Endothelial cell (in vitro differentiated cells): ENCODE results near the gene PLPP1. TPM values are rescaled to one million over a fixed set of nuclear protein-coding genes. Genes with fewer than 3 reads are reported as not detected.

Experiments used
- DNase-seq: peaks from one replicate; pipeline ENCODE4 v3.0.0; 2021; ENCODE audit warnings: low spot score
- H3K27ac Mint-ChIP-seq: one replicate; pipeline ENCODE4 v1.8.0; 2021; ENCODE audit warnings: mixed read lengths, inconsistent platforms; ENCODE audit not compliant: unreplicated experiment
- H3K27me3 Mint-ChIP-seq: one replicate; pipeline ENCODE4 v1.8.0; 2021; ENCODE audit warnings: mild to moderate bottlenecking, moderate library complexity, mixed read lengths, inconsistent platforms; ENCODE audit not compliant: unreplicated experiment
- H3K36me3 Mint-ChIP-seq: one replicate; pipeline ENCODE4 v1.8.0; 2021; ENCODE audit warnings: mild to moderate bottlenecking, low read depth, mixed read lengths, inconsistent platforms; ENCODE audit not compliant: unreplicated experiment
- H3K4me1 Mint-ChIP-seq: one replicate; pipeline ENCODE4 v1.8.0; 2021; ENCODE audit warnings: mild to moderate bottlenecking, mixed read lengths, inconsistent platforms; ENCODE audit not compliant: unreplicated experiment
- H3K4me3 Mint-ChIP-seq: one replicate; pipeline ENCODE4 v1.8.0; 2021; ENCODE audit warnings: mild to moderate bottlenecking, mixed read lengths, inconsistent platforms; ENCODE audit not compliant: unreplicated experiment
- H3K9me3 Mint-ChIP-seq: one replicate; pipeline ENCODE4 v1.8.0; 2021; ENCODE audit warnings: mixed read lengths, inconsistent platforms; ENCODE audit not compliant: unreplicated experiment
- total RNA-seq: library from RNA; stranded (reverse); fragmentation: NEBNext Ultra II Directional; extraction: Animal tissue kit (Norgen Biotek cat#: 25700); gene quantifications from one replicate; pipeline ENCODE4 v1.2.1, GENCODE V29; 2021; ENCODE audit not compliant: unreplicated experiment
- TF ChIP-seq, protein P1 (sequence below): fragments of 200-600 bp; sonication (generic); IDR thresholded peaks from one replicate; pipeline ENCODE4 v1.5.0; 2021; ENCODE audit warnings: antibody characterized with exemption; ENCODE audit not compliant: unreplicated experiment

The PLPP1 gene
- total RNA-seq, 1 donor from 2014 or later: 11.3 TPM

DNA sequence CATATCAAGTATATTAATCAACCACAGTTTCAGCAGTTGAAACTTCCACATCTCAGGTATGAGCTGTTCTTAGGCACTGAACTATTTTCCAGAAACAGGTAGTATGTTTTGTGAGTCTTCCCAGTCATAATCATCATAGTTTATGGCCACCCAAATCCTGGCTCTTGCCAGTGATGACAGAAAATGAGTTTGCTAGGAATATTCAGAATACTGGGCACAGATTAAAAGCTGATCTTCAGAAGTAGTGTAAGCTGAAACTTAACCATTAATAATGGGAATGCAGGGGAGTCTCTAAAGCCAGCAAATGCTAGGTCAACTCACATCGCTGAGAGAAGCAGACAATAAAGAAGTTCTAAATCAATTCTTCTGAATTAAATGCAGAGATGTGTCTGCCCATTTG lies 64.5 kb downstream of the PLPP1 start:
- no peaks in the 10 kb centered on the region for H3K9me3 Mint-ChIP-seq
- peaks cover 2% of the 10 kb centered on the region for H3K4me1 Mint-ChIP-seq
- no peak for DNase-seq
- no peak overlapping the region for H3K27ac Mint-ChIP-seq
- no peak overlapping the region for H3K4me3 Mint-ChIP-seq
- H3K36me3 Mint-ChIP-seq: no peaks in the 10 kb centered on the region
- no peaks in the 10 kb centered on the region for H3K27me3 Mint-ChIP-seq
- TF ChIP-seq, protein P1, sequence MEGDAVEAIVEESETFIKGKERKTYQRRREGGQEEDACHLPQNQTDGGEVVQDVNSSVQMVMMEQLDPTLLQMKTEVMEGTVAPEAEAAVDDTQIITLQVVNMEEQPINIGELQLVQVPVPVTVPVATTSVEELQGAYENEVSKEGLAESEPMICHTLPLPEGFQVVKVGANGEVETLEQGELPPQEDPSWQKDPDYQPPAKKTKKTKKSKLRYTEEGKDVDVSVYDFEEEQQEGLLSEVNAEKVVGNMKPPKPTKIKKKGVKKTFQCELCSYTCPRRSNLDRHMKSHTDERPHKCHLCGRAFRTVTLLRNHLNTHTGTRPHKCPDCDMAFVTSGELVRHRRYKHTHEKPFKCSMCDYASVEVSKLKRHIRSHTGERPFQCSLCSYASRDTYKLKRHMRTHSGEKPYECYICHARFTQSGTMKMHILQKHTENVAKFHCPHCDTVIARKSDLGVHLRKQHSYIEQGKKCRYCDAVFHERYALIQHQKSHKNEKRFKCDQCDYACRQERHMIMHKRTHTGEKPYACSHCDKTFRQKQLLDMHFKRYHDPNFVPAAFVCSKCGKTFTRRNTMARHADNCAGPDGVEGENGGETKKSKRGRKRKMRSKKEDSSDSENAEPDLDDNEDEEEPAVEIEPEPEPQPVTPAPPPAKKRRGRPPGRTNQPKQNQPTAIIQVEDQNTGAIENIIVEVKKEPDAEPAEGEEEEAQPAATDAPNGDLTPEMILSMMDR: no peak

DNA sequence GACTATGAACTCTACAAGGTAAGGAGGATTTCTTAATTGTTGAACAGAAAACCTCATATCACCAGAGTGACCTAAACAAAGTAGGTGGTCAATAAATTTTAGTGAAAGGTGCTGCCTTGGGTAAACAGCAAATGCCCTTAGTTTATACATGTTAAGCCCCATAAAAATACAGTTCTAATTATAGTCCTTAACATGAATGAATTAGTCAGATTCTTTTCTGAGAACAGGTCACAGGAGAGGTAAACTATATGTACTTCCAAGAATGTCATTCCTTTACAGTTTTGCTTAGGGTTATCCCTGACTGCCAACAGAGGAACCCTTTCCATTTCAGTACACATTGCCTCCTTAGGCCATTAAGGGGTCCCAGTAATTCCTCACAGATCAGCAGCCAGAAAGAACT lies 64.9 kb downstream of the PLPP1 start:
- Mint-ChIP-seq H3K27ac (no peak overlapping the region), H3K4me1 (peaks cover 2% of the 10 kb centered on the region), H3K4me3 (no peak overlapping the region), H3K9me3 (no peaks in the 10 kb centered on the region), H3K27me3 (no peaks in the 10 kb centered on the region), H3K36me3 (no peaks in the 10 kb centered on the region)
- DNase-seq: no peak
- TF ChIP-seq, protein P1: no peak

DNA sequence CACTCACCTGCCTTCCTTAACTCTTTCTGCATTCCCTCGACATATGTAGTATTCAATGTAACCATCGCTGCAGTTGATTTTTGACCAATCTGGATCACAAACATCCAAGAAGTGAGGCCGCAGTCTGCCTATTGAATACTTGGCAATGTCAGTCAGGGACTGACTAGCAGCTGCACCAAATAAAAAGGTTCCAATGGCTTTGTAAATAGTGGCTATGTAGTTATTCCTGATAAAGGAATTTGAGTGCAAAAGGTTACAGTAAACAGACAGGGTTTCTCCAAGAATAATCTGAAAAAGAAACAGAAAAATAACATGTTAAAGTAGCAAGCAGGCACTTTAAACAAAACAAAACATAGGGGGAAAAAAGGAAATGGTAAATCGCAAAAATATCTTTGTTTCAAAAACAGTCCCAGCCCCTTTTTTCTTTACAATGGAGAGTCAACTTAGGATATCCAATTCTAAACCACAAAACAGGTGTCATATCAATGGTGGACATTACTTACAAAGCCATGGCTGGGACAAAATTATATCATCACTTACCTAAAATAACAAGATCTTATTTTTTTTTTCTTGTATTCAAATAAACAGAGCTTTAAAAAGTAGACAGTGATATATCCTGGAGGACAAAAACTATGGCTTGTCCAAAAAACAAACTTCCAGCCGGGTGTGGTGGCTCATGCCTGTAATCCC lies 66.8 kb downstream of the PLPP1 start:
- no peaks in the 10 kb centered on the region for H3K36me3 Mint-ChIP-seq
- no peak overlapping the region for H3K27ac Mint-ChIP-seq
- DNase-seq: no peak
- peaks cover 2% of the 10 kb centered on the region for H3K4me1 Mint-ChIP-seq
- no peaks in the 10 kb centered on the region for H3K9me3 Mint-ChIP-seq
- TF ChIP-seq, protein P1: no peak
- no peak overlapping the region for H3K4me3 Mint-ChIP-seq
- no peaks in the 10 kb centered on the region for H3K27me3 Mint-ChIP-seq

DNA sequence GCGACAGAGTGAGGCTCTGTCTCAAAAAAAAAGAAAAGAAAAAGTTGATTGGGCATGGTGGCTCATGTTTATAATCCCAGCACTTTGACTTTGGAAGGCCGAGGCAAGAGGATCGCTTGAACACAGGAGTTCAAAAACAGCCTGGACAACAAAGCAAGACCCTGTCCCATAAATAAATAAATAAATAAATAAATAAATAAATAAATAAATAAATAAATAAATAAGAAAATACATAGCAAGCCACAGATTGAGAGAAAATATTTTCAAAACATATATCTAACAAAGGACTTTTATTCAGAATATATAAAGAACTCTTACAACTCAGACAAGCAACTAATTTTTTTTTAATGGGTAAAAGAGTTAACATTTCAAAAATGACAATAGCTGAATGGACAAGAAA lies 71.2 kb downstream of the PLPP1 start:
- peaks cover 2% of the 10 kb centered on the region for H3K4me1 Mint-ChIP-seq
- no peaks in the 10 kb centered on the region for H3K36me3 Mint-ChIP-seq
- H3K9me3 Mint-ChIP-seq: no peaks in the 10 kb centered on the region
- no peak for DNase-seq
- TF ChIP-seq, protein P1: no peak
- no peaks in the 10 kb centered on the region for H3K27me3 Mint-ChIP-seq
- no peak overlapping the region for H3K27ac Mint-ChIP-seq
- no peak overlapping the region for H3K4me3 Mint-ChIP-seq

DNA sequence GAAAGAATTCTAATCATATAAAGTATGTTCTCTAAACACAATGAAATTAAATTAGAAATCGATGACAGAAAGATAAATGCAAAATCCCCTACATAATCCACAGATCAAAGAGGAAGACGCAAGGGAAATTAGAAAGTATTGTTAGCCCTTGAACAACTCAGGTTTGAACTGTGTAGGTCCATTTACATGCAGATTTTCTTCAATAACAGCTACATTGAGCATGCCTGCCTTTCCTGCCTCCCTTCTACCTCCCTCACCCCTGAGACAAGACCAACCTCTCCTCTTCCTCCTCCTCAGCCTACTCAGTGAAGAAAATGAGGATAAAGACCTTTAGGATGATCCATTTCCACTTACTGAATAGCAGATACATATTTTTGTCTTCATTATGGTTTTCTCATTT lies 75.2 kb downstream of the PLPP1 start:
- Mint-ChIP-seq H3K27ac (no peak overlapping the region), H3K4me1 (no peaks in the 10 kb centered on the region), H3K9me3 (no peaks in the 10 kb centered on the region), H3K4me3 (no peak overlapping the region), H3K36me3 (no peaks in the 10 kb centered on the region), H3K27me3 (no peaks in the 10 kb centered on the region)
- TF ChIP-seq, protein P1: no peak
- DNase-seq: no peak
